ENCODE measurements around the gene APLN. TPM values are rescaled to one million over a fixed set of nuclear protein-coding genes. Genes with fewer than 3 reads are reported as not detected.

Gene APLN
- polyA plus RNA-seq, 1 donor from 2014 or later, result 0.38 TPM

DNA sequence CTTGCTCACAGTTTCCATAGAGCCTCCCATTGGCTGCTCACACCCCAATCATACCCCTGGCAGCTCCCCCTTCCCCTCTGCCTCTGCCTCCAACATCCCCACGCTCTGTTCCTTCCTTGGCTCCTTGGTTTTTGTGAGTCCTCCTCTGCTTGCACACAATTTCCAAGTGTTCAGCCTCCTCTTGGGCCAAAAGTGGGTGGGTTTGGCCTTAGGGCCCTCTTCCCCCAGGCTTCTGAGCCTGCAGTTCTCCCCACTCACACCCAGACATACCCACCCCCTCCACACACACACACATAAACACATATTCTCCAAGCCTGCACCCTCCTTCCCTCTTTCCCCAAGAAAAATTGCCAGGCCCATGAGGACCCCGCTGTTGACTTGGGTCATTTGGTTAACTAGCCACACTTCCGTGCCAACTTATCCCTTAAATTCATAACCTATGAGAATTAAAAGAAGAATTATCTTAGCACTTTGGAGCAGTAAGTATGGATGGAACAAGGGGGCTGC lies 4.5 kb downstream of the APLN start:
- Histone ChIP-seq H3K36me3 (ENCODE audit: insufficient read depth, low read length) (no peaks in the 10 kb centered on the region), H3K4me2 (ENCODE audit: low read length) (no peak overlapping the region), H3F3A (ENCODE audit: insufficient read depth, low read length, poor library complexity, severe bottlenecking) (no peaks in the 10 kb centered on the region), H3K27me3 (ENCODE audit: insufficient read depth, low read depth, low read length) (no peaks in the 10 kb centered on the region), H3K79me2 (replicated peaks; ENCODE audit: insufficient read depth, low read length) (no peaks in the 10 kb centered on the region), H3K9me3 (ENCODE audit: low read length) (no peaks in the 10 kb centered on the region), H3K4me3 (ENCODE audit: low read length) (no peak overlapping the region), H4K20me1 (ENCODE audit: insufficient read depth) (no peaks in the 10 kb centered on the region), H3K27ac (ENCODE audit: low read length) (no peak overlapping the region), H3K9me2 (ENCODE audit: insufficient read depth, low read length) (no peaks in the 10 kb centered on the region), H2AFZ (ENCODE audit: low read depth, low read length) (no peak overlapping the region), H3K9ac (ENCODE audit: low read length) (no peak overlapping the region)
- TF ChIP-seq EP300 (conservative IDR thresholded peaks at IDR 0.05; ENCODE audit: poor library complexity, severe bottlenecking) (no peak), TAF1 (IDR thresholded peaks at IDR 0.05; ENCODE audit: low read depth) (no peak), POLR2AphosphoS5 (IDR thresholded peaks at IDR 0.05) (no peak), EZH2 (IDR thresholded peaks at IDR 0.05; ENCODE audit: borderline replicate concordance, insufficient read depth, low read length, poor library complexity, severe bottlenecking) (no peak), MXI1 (conservative IDR thresholded peaks at IDR 0.05; ENCODE audit: poor library complexity, severe bottlenecking) (no peak), RAD21 (conservative IDR thresholded peaks at IDR 0.05) (no peak), SMC3 (conservative IDR thresholded peaks at IDR 0.05; ENCODE audit: poor library complexity) (no peak), REST (IDR thresholded peaks at IDR 0.05; ENCODE audit: borderline replicate concordance) (no peak)
- TF ChIP-seq, protein P1, sequence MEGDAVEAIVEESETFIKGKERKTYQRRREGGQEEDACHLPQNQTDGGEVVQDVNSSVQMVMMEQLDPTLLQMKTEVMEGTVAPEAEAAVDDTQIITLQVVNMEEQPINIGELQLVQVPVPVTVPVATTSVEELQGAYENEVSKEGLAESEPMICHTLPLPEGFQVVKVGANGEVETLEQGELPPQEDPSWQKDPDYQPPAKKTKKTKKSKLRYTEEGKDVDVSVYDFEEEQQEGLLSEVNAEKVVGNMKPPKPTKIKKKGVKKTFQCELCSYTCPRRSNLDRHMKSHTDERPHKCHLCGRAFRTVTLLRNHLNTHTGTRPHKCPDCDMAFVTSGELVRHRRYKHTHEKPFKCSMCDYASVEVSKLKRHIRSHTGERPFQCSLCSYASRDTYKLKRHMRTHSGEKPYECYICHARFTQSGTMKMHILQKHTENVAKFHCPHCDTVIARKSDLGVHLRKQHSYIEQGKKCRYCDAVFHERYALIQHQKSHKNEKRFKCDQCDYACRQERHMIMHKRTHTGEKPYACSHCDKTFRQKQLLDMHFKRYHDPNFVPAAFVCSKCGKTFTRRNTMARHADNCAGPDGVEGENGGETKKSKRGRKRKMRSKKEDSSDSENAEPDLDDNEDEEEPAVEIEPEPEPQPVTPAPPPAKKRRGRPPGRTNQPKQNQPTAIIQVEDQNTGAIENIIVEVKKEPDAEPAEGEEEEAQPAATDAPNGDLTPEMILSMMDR (IDR thresholded peaks at IDR 0.05; ENCODE audit: poor library complexity, severe bottlenecking), result no peak

- Histone ChIP-seq H3K4me2 (ENCODE audit: low read length) (no peak overlapping the region), H3K36me3 (ENCODE audit: insufficient read depth, low read length) (no peaks in the 10 kb centered on the region), H3K9ac (ENCODE audit: low read length) (no peak overlapping the region), H3K9me2 (ENCODE audit: insufficient read depth, low read length) (no peaks in the 10 kb centered on the region), H3K9me3 (ENCODE audit: low read length) (no peaks in the 10 kb centered on the region), H3K4me3 (ENCODE audit: low read length) (no peak overlapping the region), H3K27me3 (ENCODE audit: insufficient read depth, low read depth, low read length) (no peaks in the 10 kb centered on the region), H3F3A (ENCODE audit: insufficient read depth, low read length, poor library complexity, severe bottlenecking) (no peaks in the 10 kb centered on the region), H3K27ac (ENCODE audit: low read length) (no peak overlapping the region), H2AFZ (ENCODE audit: low read depth, low read length) (no peak overlapping the region), H3K79me2 (replicated peaks; ENCODE audit: insufficient read depth, low read length) (no peaks in the 10 kb centered on the region), H4K20me1 (ENCODE audit: insufficient read depth) (no peaks in the 10 kb centered on the region)
- TF ChIP-seq SMC3 (conservative IDR thresholded peaks at IDR 0.05; ENCODE audit: poor library complexity) (no peak), POLR2AphosphoS5 (IDR thresholded peaks at IDR 0.05) (no peak)
Observed at GRCh38 chrX:129649268-129650182, 5.2 kb downstream of the APLN start.

All from neural cell (in vitro differentiated cells).